Sigmoid colon (tissue), 4 donors: ENCODE data around the gene MILR1.
"Not testable (repeated sequence)": the region's sequence is repeated elsewhere in the genome, so short reads cannot be mapped to it uniquely, and the experiment has no call there.

Experiments used
- EP300 ChIP-seq, 4 donors: sonication (generic); formaldehyde crosslinking; IDR thresholded peaks; one replicate each; pipeline ENCODE4 v1.6.1; 2017; ENCODE audit warnings: antibody characterized with exemption in 4 of 4
- POLR2A ChIP-seq, 2 donors: fragments of 450-650 bp; IDR thresholded peaks; one replicate each; pipeline ENCODE4 v1.6.1; 2016; ENCODE audit warnings: antibody characterized with exemption in 2 of 2, mild to moderate bottlenecking in 2 of 2, moderate library complexity in 2 of 2
- TF ChIP-seq, protein P1 (sequence below), 4 experiments: fragments of 450-650 bp in 3 of 4; fragments of 200-600 bp in 1 of 4; IDR thresholded peaks; one replicate each; pipeline ENCODE4 v1.5.1; 2016 to 2019; ENCODE audit warnings: antibody characterized with exemption in 4 of 4, mild to moderate bottlenecking in 3 of 4, moderate library complexity in 2 of 4

DNA sequence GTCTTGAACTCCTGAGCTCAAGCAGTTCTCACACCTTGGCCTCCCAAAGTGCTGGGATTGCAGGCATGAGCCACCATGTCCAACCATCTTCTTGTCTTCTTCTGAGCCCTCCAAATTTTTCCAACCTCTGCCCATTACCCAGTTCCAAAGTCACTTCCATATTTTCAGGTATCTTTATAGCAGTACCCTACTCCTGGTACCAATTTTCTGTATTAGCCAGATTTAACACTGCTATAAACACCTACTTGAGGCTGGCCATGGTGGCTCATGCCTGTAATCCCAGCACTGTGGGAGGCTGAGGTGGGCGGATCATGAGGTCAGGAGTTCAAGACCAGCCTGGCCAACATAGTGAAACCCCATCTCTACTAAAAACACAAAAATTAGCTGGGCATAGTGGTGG is 9.4 kb upstream of the MILR1 start:
- TF ChIP-seq, protein P1, sequence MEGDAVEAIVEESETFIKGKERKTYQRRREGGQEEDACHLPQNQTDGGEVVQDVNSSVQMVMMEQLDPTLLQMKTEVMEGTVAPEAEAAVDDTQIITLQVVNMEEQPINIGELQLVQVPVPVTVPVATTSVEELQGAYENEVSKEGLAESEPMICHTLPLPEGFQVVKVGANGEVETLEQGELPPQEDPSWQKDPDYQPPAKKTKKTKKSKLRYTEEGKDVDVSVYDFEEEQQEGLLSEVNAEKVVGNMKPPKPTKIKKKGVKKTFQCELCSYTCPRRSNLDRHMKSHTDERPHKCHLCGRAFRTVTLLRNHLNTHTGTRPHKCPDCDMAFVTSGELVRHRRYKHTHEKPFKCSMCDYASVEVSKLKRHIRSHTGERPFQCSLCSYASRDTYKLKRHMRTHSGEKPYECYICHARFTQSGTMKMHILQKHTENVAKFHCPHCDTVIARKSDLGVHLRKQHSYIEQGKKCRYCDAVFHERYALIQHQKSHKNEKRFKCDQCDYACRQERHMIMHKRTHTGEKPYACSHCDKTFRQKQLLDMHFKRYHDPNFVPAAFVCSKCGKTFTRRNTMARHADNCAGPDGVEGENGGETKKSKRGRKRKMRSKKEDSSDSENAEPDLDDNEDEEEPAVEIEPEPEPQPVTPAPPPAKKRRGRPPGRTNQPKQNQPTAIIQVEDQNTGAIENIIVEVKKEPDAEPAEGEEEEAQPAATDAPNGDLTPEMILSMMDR (IDR thresholded peaks at IDR 0.05) = not testable (repeated sequence)
- TF ChIP-seq POLR2A, EP300 (IDR thresholded peaks at IDR 0.05): not testable (repeated sequence)
